SU-DHL-6 (cell line): ENCODE results near the gene SEPTIN10.

Experiments
- H2AFZ ChIP-seq: fragments of 200-600 bp; sonication (generic); 2 replicates; pipeline ENCODE4 v1.6.1; 2014; ENCODE audit warnings: low read depth, mild to moderate bottlenecking, moderate library complexity, mixed read lengths, antibody characterized with exemption, low read length; ENCODE audit not compliant: severe bottlenecking
- H3F3A ChIP-seq: fragments of 200-600 bp; shearing (Covaris generic); 2 replicates; pipeline ENCODE4 v1.6.0; 2016; ENCODE audit warnings: antibody characterized with exemption, mild to moderate bottlenecking; ENCODE audit not compliant: insufficient read depth
- H3K27ac ChIP-seq: fragments of 200-600 bp; sonication (generic); 2 replicates; pipeline ENCODE4 v1.5.1; 2016; ENCODE audit warnings: low read depth, mild to moderate bottlenecking, low read length, moderate library complexity, mixed read lengths
- H3K27me3 ChIP-seq: fragments of 200-600 bp; sonication (generic), shearing (Covaris generic); 2 replicates; pipeline ENCODE4 v1.6.0; 2014; ENCODE audit warnings: mild to moderate bottlenecking, low read length
- H3K36me3 ChIP-seq: fragments of 200-600 bp; sonication (generic); 2 replicates; pipeline ENCODE4 v1.6.1; 2014; ENCODE audit warnings: mild to moderate bottlenecking, low read length, mixed read lengths
- H3K4me2 ChIP-seq: fragments of 300-600, 200-600 bp; shearing (Covaris generic), sonication (generic); 2 replicates; pipeline ENCODE4 v1.6.0; 2014; ENCODE audit warnings: low read length, low read depth, mild to moderate bottlenecking; ENCODE audit not compliant: poor library complexity, severe bottlenecking
- H3K4me3 ChIP-seq: fragments of 200-600 bp; sonication (generic); 2 replicates; pipeline ENCODE4 v1.5.1; 2014; ENCODE audit warnings: antibody characterized with exemption, low read length, mild to moderate bottlenecking, mixed read lengths; ENCODE audit not compliant: insufficient read depth, poor library complexity, severe bottlenecking
- H3K79me2 ChIP-seq: fragments of 200-600 bp; sonication (generic); 2 replicates; pipeline ENCODE4 v1.6.1; 2014; ENCODE audit warnings: mild to moderate bottlenecking, low read length, moderate library complexity; ENCODE audit not compliant: insufficient read depth
- H3K9ac ChIP-seq: fragments of 200-600 bp; sonication (generic); 2 replicates; pipeline ENCODE4 v1.7.0; 2014; ENCODE audit warnings: mild to moderate bottlenecking, low read length
- H3K9me2 ChIP-seq: fragments of 200-600 bp; sonication (generic); replicated peaks from 2 replicates; pipeline ENCODE4 v1.6.1; 2014; ENCODE audit warnings: low read length; ENCODE audit not compliant: insufficient read depth
- H3K9me3 ChIP-seq: fragments of 200-600 bp; sonication (generic); 2 replicates; pipeline ENCODE4 v1.6.1; 2014; ENCODE audit warnings: low read length, mixed read lengths; ENCODE audit not compliant: insufficient read depth
- H4K20me1 ChIP-seq: fragments of 200-600 bp; sonication (generic); 2 replicates; pipeline ENCODE4 v1.6.1; 2014; ENCODE audit warnings: low read depth, mild to moderate bottlenecking, antibody characterized with exemption, low read length, moderate library complexity, mixed read lengths
- EZH2phosphoT487 ChIP-seq: fragments of 200-600 bp; sonication (generic), shearing (Covaris generic); conservative IDR thresholded peaks from 2 replicates; pipeline ENCODE4 v1.6.1; 2018; ENCODE audit warnings: mild to moderate bottlenecking, antibody characterized with exemption, low read length, moderate library complexity, mixed read lengths
- TF ChIP-seq, protein P1 (sequence below): fragments of 200-600 bp; sonication (generic); IDR thresholded peaks from one replicate; pipeline ENCODE4 v1.5.1; 2017; ENCODE audit warnings: antibody characterized with exemption, mild to moderate bottlenecking, low read length, moderate library complexity; ENCODE audit not compliant: insufficient read depth, poor library complexity, severe bottlenecking

SEPTIN10 gene

GRCh38 chr2:109522063-109522374, 91.7 kb downstream of the SEPTIN10 start:
- Histone ChIP-seq H2AFZ (no peak overlapping the region), H3K27ac (no peak overlapping the region), H3F3A (no peaks in the 10 kb centered on the region), H3K79me2 (no peaks in the 10 kb centered on the region), H3K36me3 (no peaks in the 10 kb centered on the region), H4K20me1 (no peaks in the 10 kb centered on the region), H3K9me3 (no peaks in the 10 kb centered on the region), H3K9ac (no peak overlapping the region), H3K4me2 (no peak overlapping the region), H3K9me2 (no peaks in the 10 kb centered on the region), H3K4me3 (no peak overlapping the region), H3K27me3 (no peaks in the 10 kb centered on the region)
- TF ChIP-seq EZH2phosphoT487 = no peak
- TF ChIP-seq, protein P1, sequence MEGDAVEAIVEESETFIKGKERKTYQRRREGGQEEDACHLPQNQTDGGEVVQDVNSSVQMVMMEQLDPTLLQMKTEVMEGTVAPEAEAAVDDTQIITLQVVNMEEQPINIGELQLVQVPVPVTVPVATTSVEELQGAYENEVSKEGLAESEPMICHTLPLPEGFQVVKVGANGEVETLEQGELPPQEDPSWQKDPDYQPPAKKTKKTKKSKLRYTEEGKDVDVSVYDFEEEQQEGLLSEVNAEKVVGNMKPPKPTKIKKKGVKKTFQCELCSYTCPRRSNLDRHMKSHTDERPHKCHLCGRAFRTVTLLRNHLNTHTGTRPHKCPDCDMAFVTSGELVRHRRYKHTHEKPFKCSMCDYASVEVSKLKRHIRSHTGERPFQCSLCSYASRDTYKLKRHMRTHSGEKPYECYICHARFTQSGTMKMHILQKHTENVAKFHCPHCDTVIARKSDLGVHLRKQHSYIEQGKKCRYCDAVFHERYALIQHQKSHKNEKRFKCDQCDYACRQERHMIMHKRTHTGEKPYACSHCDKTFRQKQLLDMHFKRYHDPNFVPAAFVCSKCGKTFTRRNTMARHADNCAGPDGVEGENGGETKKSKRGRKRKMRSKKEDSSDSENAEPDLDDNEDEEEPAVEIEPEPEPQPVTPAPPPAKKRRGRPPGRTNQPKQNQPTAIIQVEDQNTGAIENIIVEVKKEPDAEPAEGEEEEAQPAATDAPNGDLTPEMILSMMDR = no peak

DNA sequence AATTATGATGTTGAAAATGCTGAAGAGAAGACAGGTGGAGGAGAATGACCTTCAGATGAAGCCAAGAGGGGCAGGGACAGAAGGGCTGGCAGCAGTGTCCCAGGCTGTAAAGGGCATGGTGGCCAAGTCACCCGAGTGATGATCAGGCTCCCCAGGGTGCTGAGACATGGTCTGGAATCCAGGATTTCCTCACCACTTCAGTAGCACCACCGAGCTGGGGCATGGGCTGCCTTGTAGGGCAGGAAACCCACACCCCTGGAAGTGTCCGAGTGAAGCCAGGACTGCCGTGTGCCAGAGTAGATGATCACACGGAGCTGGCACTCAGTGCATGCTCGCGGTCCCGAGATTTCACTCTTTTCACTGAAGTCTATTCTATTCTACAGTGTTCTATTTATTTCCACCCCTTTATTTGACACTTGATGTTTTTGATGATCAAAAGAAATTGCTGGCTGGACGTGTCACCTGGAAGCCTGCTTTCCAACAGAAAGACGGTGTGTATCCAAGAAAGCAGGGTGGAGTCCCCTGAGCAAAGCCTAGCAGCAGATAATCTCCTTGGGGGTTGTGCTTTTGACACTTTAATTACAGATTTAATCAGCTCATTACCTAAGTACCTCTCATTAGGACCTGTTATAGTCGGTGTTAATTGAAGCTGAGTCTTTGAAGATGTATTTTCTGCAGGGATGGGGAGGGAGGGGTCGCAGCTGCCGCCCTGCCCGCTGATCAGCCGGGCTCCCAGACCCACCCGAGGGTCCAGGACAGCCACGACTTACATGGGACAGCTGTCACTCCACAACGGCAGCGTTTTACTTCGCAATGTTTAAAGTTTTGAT, 92.3 kb downstream of the SEPTIN10 start:
- no peak overlapping the region for H3K4me2 ChIP-seq
- H3K27me3 ChIP-seq = no peaks in the 10 kb centered on the region

DNA sequence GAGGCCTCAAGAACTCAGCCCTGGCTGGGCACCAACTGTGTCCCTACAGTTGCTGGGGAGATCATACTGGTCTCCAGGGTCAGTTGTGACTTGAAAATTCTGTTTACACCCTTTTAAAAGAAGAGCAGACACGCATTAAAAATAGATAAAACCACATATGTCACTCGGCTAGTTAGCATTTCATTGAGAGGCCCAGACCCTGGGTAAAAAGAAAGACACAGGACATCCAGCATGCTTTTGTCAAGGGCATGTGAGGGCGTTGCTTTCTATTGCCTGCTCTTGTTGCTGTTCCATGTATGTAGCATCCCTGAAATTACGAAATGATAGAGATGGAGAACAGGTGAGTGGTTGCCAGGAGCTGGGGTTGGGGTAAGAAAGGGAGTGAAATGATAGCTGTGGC, 94.3 kb downstream of the SEPTIN10 start:
- Histone ChIP-seq H3K36me3 (no peaks in the 10 kb centered on the region), H3K4me3 (no peak overlapping the region), H3K79me2 (no peaks in the 10 kb centered on the region), H4K20me1 (no peaks in the 10 kb centered on the region), H2AFZ (no peak overlapping the region), H3K27ac (no peak overlapping the region), H3K4me2 (no peak overlapping the region), H3K9me3 (no peaks in the 10 kb centered on the region), H3F3A (no peaks in the 10 kb centered on the region), H3K9me2 (no peaks in the 10 kb centered on the region), H3K27me3 (no peaks in the 10 kb centered on the region), H3K9ac (no peak overlapping the region)
- TF ChIP-seq EZH2phosphoT487 = no peak
- TF ChIP-seq, protein P1 = no peak

More for the DNA sequence above, 92.3 kb downstream of the SEPTIN10 start:
- Histone ChIP-seq H3F3A (no peaks in the 10 kb centered on the region), H3K36me3 (no peaks in the 10 kb centered on the region), H4K20me1 (no peaks in the 10 kb centered on the region), H2AFZ (no peak overlapping the region), H3K9ac (no peak overlapping the region), H3K4me3 (no peak overlapping the region), H3K9me3 (no peaks in the 10 kb centered on the region), H3K79me2 (no peaks in the 10 kb centered on the region), H3K27ac (no peak overlapping the region), H3K9me2 (no peaks in the 10 kb centered on the region)
- TF ChIP-seq EZH2phosphoT487 = no peak
- TF ChIP-seq, protein P1 = no peak
